Endothelial cell of umbilical vein (primary cell): ENCODE data around the gene NAGS.

Experiments used
- CTCF ChIP-seq, 2 donors: IDR thresholded peaks; 1 replicate in 1 of 2; 2 replicates in 1 of 2; pipeline ENCODE4 v1.5.1; 2011; ENCODE audit warnings: low read length in 2 of 2, mild to moderate bottlenecking in 2 of 2, moderate library complexity in 2 of 2, control low read depth in 1 of 2, inconsistent platforms in 1 of 2, low read depth in 1 of 2; ENCODE audit not compliant: insufficient read depth in 1 of 2; ENCODE audit errors: extremely low read depth in 1 of 2
- EZH2 ChIP-seq: IDR thresholded peaks from 2 replicates; pipeline ENCODE4 v1.6.1; 2012; ENCODE audit warnings: borderline replicate concordance, low read depth, mild to moderate bottlenecking, moderate library complexity, low read length, inconsistent platforms; ENCODE audit not compliant: severe bottlenecking
- FOS ChIP-seq: IDR thresholded peaks from 2 replicates; pipeline ENCODE4 v1.6.1; 2011; ENCODE audit warnings: mild to moderate bottlenecking, low read length, moderate library complexity, borderline replicate concordance; ENCODE audit not compliant: insufficient read depth
- GATA2 ChIP-seq: IDR thresholded peaks from 2 replicates; pipeline ENCODE4 v1.7.0; 2011; ENCODE audit warnings: low read depth, mild to moderate bottlenecking, moderate library complexity, mixed read lengths, low read length; ENCODE audit not compliant: insufficient read length, insufficient read depth
- JUN ChIP-seq: IDR thresholded peaks from 2 replicates; pipeline ENCODE4 v1.6.1; 2011; ENCODE audit warnings: borderline replicate concordance, low read depth; ENCODE audit not compliant: insufficient read length, insufficient read depth
- MAX ChIP-seq: IDR thresholded peaks from 2 replicates; pipeline ENCODE4 v1.6.1; 2011; ENCODE audit not compliant: insufficient read depth, insufficient read length
- MYC ChIP-seq: IDR thresholded peaks from one replicate; pipeline ENCODE4 v1.6.1; 2011; ENCODE audit warnings: mild to moderate bottlenecking, low read depth, low read length
- POLR2A ChIP-seq: IDR thresholded peaks from 2 replicates; pipeline ENCODE4 v1.6.1; 2012; ENCODE audit warnings: low read depth, mild to moderate bottlenecking, control low read depth, low read length
- POLR2AphosphoS5 ChIP-seq: IDR thresholded peaks from 2 replicates; pipeline ENCODE4 v1.6.1; 2012; ENCODE audit warnings: low read depth, mild to moderate bottlenecking, control low read depth, low read length, moderate library complexity; ENCODE audit not compliant: insufficient read depth

GRCh38 chr17:44005527-44006271, 1.3 kb downstream of the NAGS start:
- TF ChIP-seq CTCF (IDR thresholded peaks at IDR 0.05; ENCODE audit: extremely low read depth in 1 of 2, insufficient read depth in 1 of 2, low read depth in 1 of 2, low read length in 2 of 2) (peak in 1 of 2 donors; percentile 62), MAX (no peak), POLR2A (no peak), MYC (no peak), POLR2AphosphoS5 (no peak), EZH2 (no peak), JUN (no peak), FOS (no peak), GATA2 (no peak)
